T-helper 2 cell (primary cell): ENCODE data around the gene CACNA1G.

Experiments used
- DNase-seq, 5 experiments: peaks; one replicate each; pipeline versions ENCODE4 v3.0.0 to v3.0.0-alpha.2; 2012 to 2022

CACNA1G gene

GRCh38 chr17:50534222-50534978 is 26.1 kb upstream of the CACNA1G start:
- DNase-seq: no peak

GRCh38 chr17:50534979-50535326 is 25.6 kb upstream of the CACNA1G start:
- DNase-seq: no peak

GRCh38 chr17:50535407-50535806 is 25.1 kb upstream of the CACNA1G start:
- no peak for DNase-seq

- no peak for DNase-seq
Observed at GRCh38 chr17:50536683-50537646, 23.6 kb upstream of the CACNA1G start.

GRCh38 chr17:50537721-50538548 is 22.6 kb upstream of the CACNA1G start:
- no peak for DNase-seq

- DNase-seq: no peak
Observed at GRCh38 chr17:50538549-50539410, 21.7 kb upstream of the CACNA1G start.

GRCh38 chr17:50539762-50540559 is 20.6 kb upstream of the CACNA1G start:
- no peak for DNase-seq

- DNase-seq: no peak
Observed at GRCh38 chr17:50540560-50541401, 19.7 kb upstream of the CACNA1G start.

GRCh38 chr17:50541402-50541715 is 19.2 kb upstream of the CACNA1G start:
- DNase-seq: no peak

GRCh38 chr17:50541716-50542688 is 18.5 kb upstream of the CACNA1G start:
- DNase-seq: peak; percentile 74 to 81 (median 75)

GRCh38 chr17:50542795-50543774 is 17.4 kb upstream of the CACNA1G start:
- no peak for DNase-seq

GRCh38 chr17:50544516-50544915 is 16.0 kb upstream of the CACNA1G start:
- DNase-seq: no peak

- no peak for DNase-seq
Observed at GRCh38 chr17:50545311-50545710, 15.2 kb upstream of the CACNA1G start.

- DNase-seq: no peak
Observed at GRCh38 chr17:50546701-50547034, 13.8 kb upstream of the CACNA1G start.

GRCh38 chr17:50547035-50547735 is 13.3 kb upstream of the CACNA1G start, which contains the start of gene SPATA20:
Gene SPATA20, plus strand, starts transcription at chr17:50547174. Its CDS starts 35 bp downstream, at chr17:50547209.
- peak; percentile 67 to 92 (median 80) for DNase-seq

- DNase-seq: no peak
Observed at GRCh38 chr17:50547736-50548083, 12.8 kb upstream of the CACNA1G start.

GRCh38 chr17:50548831-50549230 is 11.7 kb upstream of the CACNA1G start:
- no peak for DNase-seq
